AG10803 (cell line): Measurements from ENCODE around the gene KRCC1.

Experiments used
- DNase-seq: peaks from one replicate; pipeline ENCODE4 v3.0.0; 2010; ENCODE audit warnings: low read depth
- H3K4me3 ChIP-seq: 2 replicates; pipeline ENCODE4 v1.5.1; 2011; ENCODE audit warnings: mild to moderate bottlenecking, low read length, control low read depth
- TF ChIP-seq, protein P1 (sequence below): conservative IDR thresholded peaks from 2 replicates; pipeline ENCODE4 v1.5.1; 2011; ENCODE audit warnings: mild to moderate bottlenecking, low read length, control low read depth, inconsistent platforms

KRCC1 gene

DNA sequence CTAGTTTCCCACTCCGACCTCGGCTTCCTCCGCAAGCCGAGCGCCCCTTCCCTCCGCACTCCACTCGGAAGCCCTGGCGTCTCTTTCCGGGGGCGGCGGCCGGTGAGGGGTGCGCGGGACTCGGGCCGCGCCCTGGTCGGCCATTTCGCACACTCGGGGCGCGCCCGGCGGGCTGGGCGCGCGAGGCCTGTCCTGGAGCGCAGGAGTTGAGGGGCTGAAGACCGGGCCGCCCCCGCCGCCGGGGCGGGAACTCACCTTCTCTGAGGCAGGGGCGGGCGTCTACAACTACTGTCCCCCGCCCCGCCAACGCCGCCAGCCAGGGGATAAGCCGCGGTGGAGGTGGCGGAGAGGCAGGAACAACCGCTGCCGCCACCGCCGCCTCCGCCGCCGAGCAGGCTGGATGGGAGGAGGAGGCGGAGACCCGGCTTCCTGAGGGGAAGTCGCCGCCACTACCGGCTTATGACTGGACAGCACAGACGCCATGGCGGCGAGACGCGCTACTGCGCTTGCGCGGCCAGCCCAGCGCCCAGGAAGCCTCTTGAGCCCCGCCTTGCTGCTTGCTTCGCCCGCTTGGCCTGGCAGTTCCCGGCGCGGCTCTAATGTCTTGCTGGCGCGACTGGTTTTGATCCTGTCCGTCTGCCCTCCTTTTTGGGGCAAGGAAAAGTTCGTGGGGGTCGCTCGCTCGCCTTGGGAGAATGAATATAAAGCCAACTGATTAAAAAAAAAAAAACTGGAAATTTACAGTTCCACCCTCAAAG lies at the start of gene KRCC1:
KRCC1 (minus strand) TSS at position 413 of the 758 bp plus-strand sequence. CDS start 27,220 bp downstream, outside the sequence.
- TF ChIP-seq, protein P1, sequence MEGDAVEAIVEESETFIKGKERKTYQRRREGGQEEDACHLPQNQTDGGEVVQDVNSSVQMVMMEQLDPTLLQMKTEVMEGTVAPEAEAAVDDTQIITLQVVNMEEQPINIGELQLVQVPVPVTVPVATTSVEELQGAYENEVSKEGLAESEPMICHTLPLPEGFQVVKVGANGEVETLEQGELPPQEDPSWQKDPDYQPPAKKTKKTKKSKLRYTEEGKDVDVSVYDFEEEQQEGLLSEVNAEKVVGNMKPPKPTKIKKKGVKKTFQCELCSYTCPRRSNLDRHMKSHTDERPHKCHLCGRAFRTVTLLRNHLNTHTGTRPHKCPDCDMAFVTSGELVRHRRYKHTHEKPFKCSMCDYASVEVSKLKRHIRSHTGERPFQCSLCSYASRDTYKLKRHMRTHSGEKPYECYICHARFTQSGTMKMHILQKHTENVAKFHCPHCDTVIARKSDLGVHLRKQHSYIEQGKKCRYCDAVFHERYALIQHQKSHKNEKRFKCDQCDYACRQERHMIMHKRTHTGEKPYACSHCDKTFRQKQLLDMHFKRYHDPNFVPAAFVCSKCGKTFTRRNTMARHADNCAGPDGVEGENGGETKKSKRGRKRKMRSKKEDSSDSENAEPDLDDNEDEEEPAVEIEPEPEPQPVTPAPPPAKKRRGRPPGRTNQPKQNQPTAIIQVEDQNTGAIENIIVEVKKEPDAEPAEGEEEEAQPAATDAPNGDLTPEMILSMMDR: no peak
- DNase-seq: peak; percentile 96
- H3K4me3 ChIP-seq: peak within 1 kb of the TSS; percentile 90

DNA sequence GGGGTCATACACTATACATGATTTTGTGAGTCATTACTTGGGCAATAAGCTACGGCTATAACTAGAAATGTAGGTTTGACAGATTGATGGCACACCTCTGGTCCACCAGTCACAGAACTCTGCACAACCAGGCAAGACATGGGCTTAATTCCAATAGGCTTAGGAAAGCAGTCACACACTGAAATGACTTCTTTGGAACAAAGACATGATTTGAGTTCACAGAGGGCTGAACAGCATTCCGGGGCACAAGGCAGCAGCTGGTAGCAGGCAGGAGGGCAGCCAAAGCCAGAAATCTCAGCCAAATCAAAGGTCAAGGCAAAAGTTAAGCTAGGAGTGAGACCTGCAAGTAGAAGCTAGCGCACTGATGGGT lies 44.9 kb upstream of the KRCC1 start:
- TF ChIP-seq, protein P1: no peak
- DNase-seq: no peak
- no peak overlapping the region for H3K4me3 ChIP-seq

DNA sequence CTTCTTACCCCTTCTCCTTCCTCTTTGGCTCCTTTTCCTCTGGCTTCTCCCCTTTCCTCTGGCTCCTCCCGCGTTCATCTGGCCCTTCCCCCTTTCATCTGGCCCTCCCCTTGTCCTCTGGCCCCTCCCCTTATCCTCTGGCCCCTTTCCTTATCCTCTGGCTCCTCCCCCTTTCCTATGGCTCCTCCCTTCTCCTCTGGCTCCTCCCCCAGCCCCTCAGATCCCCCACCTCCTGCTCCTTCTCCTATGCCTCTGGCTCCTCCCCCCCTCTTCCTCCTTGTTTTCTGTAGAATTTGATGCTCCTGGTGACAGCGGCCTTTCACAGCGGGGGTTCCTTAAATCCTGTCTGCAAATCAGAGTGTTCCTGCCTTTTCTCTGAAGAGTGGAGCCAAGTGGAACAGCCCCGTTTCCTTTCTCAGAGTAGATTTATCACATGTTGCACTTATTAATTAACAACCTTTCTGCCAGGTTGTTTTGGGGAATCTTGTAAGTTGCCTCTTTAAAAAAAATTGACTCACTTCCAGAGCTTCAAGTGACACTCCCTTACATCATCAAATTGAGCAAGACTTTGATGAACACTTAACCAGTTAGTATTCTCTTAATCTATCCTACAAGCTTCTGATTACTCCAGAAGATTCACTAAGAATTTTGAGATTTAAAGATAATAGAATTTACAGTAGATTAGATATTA lies 44.4 kb upstream of the KRCC1 start:
- peak; percentile 34 for DNase-seq
- TF ChIP-seq, protein P1: no peak
- H3K4me3 ChIP-seq: no peak overlapping the region

DNA sequence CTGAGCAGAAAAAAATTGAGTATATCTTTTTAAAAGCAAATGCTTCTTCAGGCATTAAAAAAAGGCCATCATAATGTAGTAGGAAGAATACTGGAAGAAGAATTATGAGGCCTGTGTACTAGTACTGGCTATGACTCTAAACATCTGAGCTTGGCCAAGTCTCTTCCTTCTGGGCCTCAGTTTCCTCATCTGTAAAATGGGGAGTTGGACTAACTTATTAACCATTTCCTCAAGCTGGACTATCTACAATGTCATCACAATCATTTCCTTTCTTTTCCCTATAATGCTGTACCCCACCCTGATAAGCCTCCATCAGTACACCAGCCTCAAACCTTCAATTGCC lies 42.9 kb upstream of the KRCC1 start:
- DNase-seq: no peak
- no peak overlapping the region for H3K4me3 ChIP-seq
- TF ChIP-seq, protein P1: no peak

DNA sequence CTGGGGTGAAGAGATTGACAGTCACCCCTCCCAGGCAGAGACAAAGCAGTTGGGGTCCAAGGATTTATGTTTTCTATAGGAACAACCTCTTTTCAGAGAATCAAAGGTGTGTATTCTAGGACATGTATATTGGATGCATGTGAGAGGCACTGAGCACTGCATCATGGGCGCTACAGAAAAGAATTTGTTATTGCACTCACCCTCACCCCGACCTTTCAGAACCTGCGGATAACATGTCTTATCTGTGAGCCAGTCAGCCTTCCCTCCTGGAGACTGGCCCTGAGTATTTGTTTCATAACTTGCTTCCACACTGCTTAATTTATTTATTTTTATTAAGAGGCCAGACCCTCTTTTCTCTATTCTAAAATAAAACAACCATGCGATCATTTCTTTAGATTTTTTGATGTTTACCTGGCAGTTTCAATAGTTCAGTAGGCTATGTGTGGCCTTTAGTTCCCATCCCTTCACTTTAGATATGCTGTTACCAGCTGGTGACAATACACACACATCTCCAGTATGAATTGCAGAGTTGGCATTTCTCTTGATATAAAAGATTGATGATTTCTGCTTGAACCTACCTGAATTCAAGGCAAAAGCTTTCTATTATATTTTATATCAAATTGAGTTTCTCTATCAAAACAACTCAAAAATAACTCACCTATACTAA lies 42.4 kb upstream of the KRCC1 start:
- H3K4me3 ChIP-seq: no peak overlapping the region
- DNase-seq: no peak
- TF ChIP-seq, protein P1: no peak

DNA sequence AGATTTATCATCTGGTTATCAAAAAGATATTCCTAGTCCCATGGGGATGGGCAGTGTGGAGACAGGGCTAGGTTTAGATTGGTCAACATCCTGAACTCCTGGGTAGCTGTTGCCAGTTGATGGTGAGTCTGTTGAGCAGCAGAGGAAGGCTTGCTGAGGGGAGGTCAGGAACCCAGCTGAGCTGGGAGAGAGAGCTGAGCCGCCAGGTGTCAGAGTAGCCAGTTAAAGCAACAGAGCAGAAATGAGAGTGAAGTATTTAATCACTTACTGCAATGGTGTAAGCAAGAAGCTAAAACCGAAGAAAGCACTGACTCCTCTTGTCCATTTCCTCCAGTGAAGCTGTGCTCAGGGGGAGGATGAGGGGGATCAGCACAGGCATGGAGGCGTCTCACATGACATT lies 41.6 kb upstream of the KRCC1 start:
- DNase-seq: no peak
- TF ChIP-seq, protein P1: no peak
- H3K4me3 ChIP-seq: no peak overlapping the region

DNA sequence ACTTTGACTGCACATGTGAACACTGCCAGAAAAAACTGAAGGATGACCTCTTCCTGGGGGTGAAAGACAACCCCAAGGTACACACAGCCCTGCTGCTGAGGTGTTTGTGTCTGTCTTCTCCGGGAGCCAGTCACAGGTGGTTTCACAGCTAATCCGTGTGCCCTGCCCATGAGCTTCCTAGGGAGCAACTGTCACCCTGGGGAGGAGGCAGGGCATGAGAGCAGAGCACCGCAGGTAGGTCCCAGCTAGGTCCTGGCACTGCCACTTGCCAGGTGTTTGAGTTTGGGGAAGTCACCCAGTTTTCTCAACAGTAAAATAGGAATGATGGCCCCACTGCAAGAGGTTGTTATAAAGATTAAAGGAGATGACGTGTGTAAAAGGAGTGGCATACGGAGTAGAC lies 41.1 kb upstream of the KRCC1 start:
- TF ChIP-seq, protein P1: no peak
- no peak for DNase-seq
- no peak overlapping the region for H3K4me3 ChIP-seq
